SK-N-SH treated with all-trans-retinoic acid at 6 μM for 48 hours (cell line): ENCODE results near the gene PTPRD.

Experiments used
- CREB5 ChIP-seq: fragments of 250-450 bp; sonication (Bioruptor Pico); IDR thresholded peaks from 2 replicates; pipeline ENCODE4 v1.5.1; 2020; ENCODE audit warnings: low read depth, mild to moderate bottlenecking, moderate library complexity
- OSR1 ChIP-seq: fragments of 250-450 bp; sonication (Bioruptor Pico); IDR thresholded peaks from 2 replicates; pipeline ENCODE4 v1.8.0; 2022; ENCODE audit warnings: moderate library complexity, mild to moderate bottlenecking, inconsistent platforms
- PATZ1 ChIP-seq: fragments of 250-450 bp; sonication (Bioruptor Pico); IDR thresholded peaks from 2 replicates; pipeline ENCODE4 v1.8.0; 2020; ENCODE audit warnings: mild to moderate bottlenecking, moderate library complexity, borderline replicate concordance
- SNAI2 ChIP-seq: fragments of 250-450 bp; sonication (Bioruptor Pico); IDR thresholded peaks from 2 replicates; pipeline ENCODE4 v1.5.0; 2020; ENCODE audit warnings: mild to moderate bottlenecking, moderate library complexity
- ZFP3 ChIP-seq: fragments of 250-450 bp; sonication (Bioruptor Pico); IDR thresholded peaks from 2 replicates; pipeline ENCODE4 v1.5.0; 2020; ENCODE audit warnings: mild to moderate bottlenecking, moderate library complexity
- ZFP30 ChIP-seq: fragments of 450-650 bp; formaldehyde crosslinking; IDR thresholded peaks from 2 replicates; pipeline ENCODE4 v1.5.0; 2022; ENCODE audit warnings: mild to moderate bottlenecking, moderate library complexity
- ZNF565 ChIP-seq: fragments of 450-650 bp; formaldehyde crosslinking; conservative IDR thresholded peaks from 2 replicates; pipeline ENCODE4 v1.5.0; 2020; ENCODE audit warnings: low read depth, mild to moderate bottlenecking, moderate library complexity

GRCh38 chr9:8683496-8683895, 1929.3 kb downstream of the PTPRD start:
- TF ChIP-seq PATZ1 (CRISPR knock-in tag) (no peak), SNAI2 (CRISPR knock-in tag) (no peak), ZFP3 (no peak), ZFP30 (CRISPR knock-in tag) (no peak), ZNF565 (CRISPR knock-in tag) (no peak), CREB5 (CRISPR knock-in tag) (no peak), OSR1 (CRISPR knock-in tag) (no peak)
